ENCODE measurements around the gene SLC2A9.

- no peak for TF ChIP-seq CTCF (IDR thresholded peaks at IDR 0.05; ENCODE audit: low read length)
- no peak for TF ChIP-seq EZH2phosphoT487 (IDR thresholded peaks at IDR 0.05; ENCODE audit: low read length)
- TF ChIP-seq EZH2 (optimal IDR thresholded peaks at IDR 0.05; ENCODE audit: low read depth, low read length): no peak
Measured at GRCh38 chr4:9984621-9985020, 36.7 kb downstream of the SLC2A9 start.
